WTC11 (cell line): ENCODE data around the gene TMEM179. TPM values are rescaled to one million over a fixed set of nuclear protein-coding genes. Genes with fewer than 3 reads are reported as not detected.

Experiments
- ATAC-seq: fragments of 200-7000 bp; cut with Tn5 transposase; 2 replicates; pipeline ENCODE4 v1.10.0; 2021; ENCODE audit warnings: mild to moderate bottlenecking, moderate library complexity
- CTCF ChIA-PET: fragments of 300-600 bp; sonication (Branson Sonifier 250); formaldehyde crosslinking; loops from one replicate; lab custom pipeline; 2021; ENCODE audit warnings: antibody characterized with exemption; lab: Charles Lee
- POLR2A ChIA-PET: fragments of 350-600 bp; sonication (Branson Sonifier 250); formaldehyde crosslinking; loops from one replicate; lab custom pipeline; 2021; ENCODE audit warnings: antibody characterized with exemption; lab: Charles Lee
- DNase-seq: peaks from one replicate; pipeline ENCODE4 v3.0.0; 2021; ENCODE audit warnings: low spot score
- H3K27ac Mint-ChIP-seq: 2 replicates; pipeline ENCODE4 v1.8.0; 2021; ENCODE audit warnings: mixed read lengths
- H3K27me3 Mint-ChIP-seq: 2 replicates; pipeline ENCODE4 v1.8.0; 2021; ENCODE audit warnings: low read depth, mild to moderate bottlenecking, moderate library complexity, mixed read lengths
- H3K36me3 Mint-ChIP-seq: 2 replicates; pipeline ENCODE4 v1.8.0; 2021; ENCODE audit warnings: mixed read lengths
- H3K4me1 Mint-ChIP-seq: 2 replicates; pipeline ENCODE4 v1.8.0; 2022; ENCODE audit warnings: mixed read lengths
- H3K4me3 Mint-ChIP-seq: 2 replicates; pipeline ENCODE4 v1.8.0; 2021; ENCODE audit warnings: mild to moderate bottlenecking, moderate library complexity, mixed read lengths
- H3K9me3 Mint-ChIP-seq: 2 replicates; pipeline ENCODE4 v1.8.0; 2021; ENCODE audit warnings: mixed read lengths
- EMX1 ChIP-seq: fragments of 250-450 bp; sonication (Bioruptor Pico); IDR thresholded peaks from 2 replicates; pipeline ENCODE4 v1.8.0; 2021; ENCODE audit warnings: mild to moderate bottlenecking
- ESRRA ChIP-seq: sonication (generic); formaldehyde crosslinking; IDR thresholded peaks from 2 replicates; pipeline ENCODE4 v1.8.1; 2022; ENCODE audit warnings: mild to moderate bottlenecking, missing genetic modification reagents, borderline replicate concordance
- FOXK1 ChIP-seq: sonication (generic); formaldehyde crosslinking; IDR thresholded peaks from 2 replicates; pipeline ENCODE4 v1.8.0; 2022; ENCODE audit warnings: mild to moderate bottlenecking, moderate library complexity, missing genetic modification reagents
- GABPB1 ChIP-seq: sonication (generic); formaldehyde crosslinking; IDR thresholded peaks from 2 replicates; pipeline ENCODE4 v1.8.1; 2023; ENCODE audit warnings: mild to moderate bottlenecking, missing genetic modification reagents
- HMGA2 ChIP-seq: fragments of 250-450 bp; sonication (Bioruptor Pico); IDR thresholded peaks from 2 replicates; pipeline ENCODE4 v1.4.0; 2021; ENCODE audit warnings: mild to moderate bottlenecking, moderate library complexity
- KAT7 ChIP-seq: sonication (generic); formaldehyde crosslinking; IDR thresholded peaks from 2 replicates; pipeline ENCODE4 v1.8.1; 2023; ENCODE audit warnings: missing genetic modification reagents, mild to moderate bottlenecking, borderline replicate concordance
- OVOL2 ChIP-seq: fragments of 250-450 bp; sonication (Bioruptor Pico); IDR thresholded peaks from 2 replicates; pipeline ENCODE4 v1.9.0; 2021; ENCODE audit warnings: mild to moderate bottlenecking, borderline replicate concordance
- SMAD3 ChIP-seq: sonication (generic); formaldehyde crosslinking; IDR thresholded peaks from 2 replicates; pipeline ENCODE4 v1.8.0; 2022; ENCODE audit warnings: missing genetic modification reagents, mild to moderate bottlenecking, borderline replicate concordance
- SOX15 ChIP-seq: fragments of 250-450 bp; sonication (Bioruptor Pico); IDR thresholded peaks from 2 replicates; pipeline ENCODE4 v1.9.0; 2021; ENCODE audit warnings: mild to moderate bottlenecking
- TCF7 ChIP-seq: sonication (generic); formaldehyde crosslinking; IDR thresholded peaks from 2 replicates; pipeline ENCODE4 v1.8.0; 2022; ENCODE audit warnings: mild to moderate bottlenecking, low read depth, missing genetic modification reagents, moderate library complexity
- TEAD4 ChIP-seq: sonication (generic); formaldehyde crosslinking; IDR thresholded peaks from 2 replicates; pipeline ENCODE4 v1.8.0; 2022; ENCODE audit warnings: mild to moderate bottlenecking, missing genetic modification reagents
- ZNF396 ChIP-seq: fragments of 250-450 bp; sonication (Bioruptor Pico); IDR thresholded peaks from 2 replicates; pipeline ENCODE4 v1.8.0; 2021; ENCODE audit warnings: mild to moderate bottlenecking, moderate library complexity, borderline replicate concordance
- total RNA-seq: library from RNA; stranded (reverse); gene quantifications from 3 replicates; pipeline ENCODE4 v1.2.3, GENCODE V29; 2021
- TF ChIP-seq, protein P1 (sequence below): sonication (generic); formaldehyde crosslinking; IDR thresholded peaks from 2 replicates; pipeline ENCODE4 v1.8.1; 2023; ENCODE audit warnings: mild to moderate bottlenecking, missing genetic modification reagents, moderate library complexity
- TF ChIP-seq, protein P2 (sequence below): sonication (generic); formaldehyde crosslinking; IDR thresholded peaks from 2 replicates; pipeline ENCODE4 v1.8.0; 2022; ENCODE audit warnings: missing genetic modification reagents
- TF ChIP-seq, protein P3 (sequence below): sonication (generic); formaldehyde crosslinking; IDR thresholded peaks from 2 replicates; pipeline ENCODE4 v1.8.0; 2022; ENCODE audit warnings: mild to moderate bottlenecking, missing genetic modification reagents
- TF ChIP-seq, protein P4 (sequence below): sonication (generic); formaldehyde crosslinking; IDR thresholded peaks from 2 replicates; pipeline ENCODE4 v1.8.1; 2022; ENCODE audit warnings: low read depth, mild to moderate bottlenecking, moderate library complexity, missing genetic modification reagents, borderline replicate concordance
- TF ChIP-seq, protein P5 (sequence below): fragments of 250-450 bp; sonication (Bioruptor Pico); IDR thresholded peaks from 2 replicates; pipeline ENCODE4 v1.9.0; 2021; ENCODE audit warnings: moderate library complexity, mild to moderate bottlenecking, inconsistent platforms, borderline replicate concordance
- TF ChIP-seq, protein P6 (sequence below): sonication (generic); formaldehyde crosslinking; conservative IDR thresholded peaks from 2 replicates; pipeline ENCODE4 v1.8.1; 2023; ENCODE audit warnings: mild to moderate bottlenecking, low read depth, missing genetic modification reagents, moderate library complexity
- TF ChIP-seq, protein P7 (sequence below): fragments of 250-450 bp; sonication (Bioruptor Pico); IDR thresholded peaks from 2 replicates; pipeline ENCODE4 v1.9.0; 2021; ENCODE audit warnings: mild to moderate bottlenecking

Gene TMEM179
- total RNA-seq, 1 experiment from 2014 or later, result 2.4 TPM

DNA sequence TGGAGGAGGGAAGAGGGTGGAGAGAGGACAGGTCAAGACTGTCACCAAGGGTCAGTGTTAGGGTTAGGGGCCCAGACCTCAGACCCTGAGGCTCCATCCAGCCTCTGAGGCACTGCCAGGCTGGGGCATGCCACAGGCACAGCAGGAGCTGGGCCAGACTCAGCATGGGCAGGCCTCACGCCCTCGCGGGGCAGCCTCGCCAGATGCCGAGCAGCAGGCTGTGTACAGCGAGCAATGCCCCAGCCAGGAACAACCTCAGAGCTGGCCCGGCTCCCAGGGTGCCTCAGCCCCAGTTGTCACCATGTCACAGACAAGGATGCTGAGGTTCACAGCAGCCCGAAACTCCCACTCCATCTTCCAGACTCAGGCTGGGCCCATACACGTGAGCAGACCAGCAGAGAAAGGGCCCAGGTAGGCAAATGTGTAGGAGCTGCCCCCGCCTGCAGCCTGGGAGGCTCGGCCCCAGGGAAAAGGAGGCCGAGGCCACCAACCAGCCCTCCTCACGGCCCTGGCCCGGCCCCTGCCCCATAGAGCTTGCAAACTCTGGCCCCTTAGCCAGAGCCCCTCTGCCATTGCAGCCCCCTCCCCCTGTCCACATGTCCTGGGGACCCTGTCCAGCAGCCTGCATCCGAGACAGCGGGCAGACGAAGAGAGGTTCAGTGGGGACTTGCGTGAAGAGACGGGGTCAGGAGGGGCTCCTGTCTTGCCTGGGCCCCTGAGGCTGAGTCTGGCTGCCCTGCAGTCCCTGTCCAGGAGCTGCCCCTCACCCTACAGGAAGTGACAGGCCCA is 17.5 kb downstream of the TMEM179 start:
- no peak for ATAC-seq
- Mint-ChIP-seq H3K27ac (no peak overlapping the region), H3K36me3 (no peaks in the 10 kb centered on the region), H3K9me3 (no peaks in the 10 kb centered on the region), H3K27me3 (no peaks in the 10 kb centered on the region), H3K4me3 (no peak overlapping the region), H3K4me1 (no peaks in the 10 kb centered on the region)
- ChIA-PET POLR2A (no interaction called here), CTCF (interaction anchor here (0.8 to 2.3 kb wide), 2 partner anchors 23 to 144 kb away, joined by 3 to 6 read pairs; no protein-coding TSS in a partner anchor)
- DNase-seq, result no peak
- TF ChIP-seq, protein P1, sequence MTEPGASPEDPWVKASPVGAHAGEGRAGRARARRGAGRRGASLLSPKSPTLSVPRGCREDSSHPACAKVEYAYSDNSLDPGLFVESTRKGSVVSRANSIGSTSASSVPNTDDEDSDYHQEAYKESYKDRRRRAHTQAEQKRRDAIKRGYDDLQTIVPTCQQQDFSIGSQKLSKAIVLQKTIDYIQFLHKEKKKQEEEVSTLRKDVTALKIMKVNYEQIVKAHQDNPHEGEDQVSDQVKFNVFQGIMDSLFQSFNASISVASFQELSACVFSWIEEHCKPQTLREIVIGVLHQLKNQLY (CRISPR knock-in tag), result no peak
- TF ChIP-seq, protein P2, sequence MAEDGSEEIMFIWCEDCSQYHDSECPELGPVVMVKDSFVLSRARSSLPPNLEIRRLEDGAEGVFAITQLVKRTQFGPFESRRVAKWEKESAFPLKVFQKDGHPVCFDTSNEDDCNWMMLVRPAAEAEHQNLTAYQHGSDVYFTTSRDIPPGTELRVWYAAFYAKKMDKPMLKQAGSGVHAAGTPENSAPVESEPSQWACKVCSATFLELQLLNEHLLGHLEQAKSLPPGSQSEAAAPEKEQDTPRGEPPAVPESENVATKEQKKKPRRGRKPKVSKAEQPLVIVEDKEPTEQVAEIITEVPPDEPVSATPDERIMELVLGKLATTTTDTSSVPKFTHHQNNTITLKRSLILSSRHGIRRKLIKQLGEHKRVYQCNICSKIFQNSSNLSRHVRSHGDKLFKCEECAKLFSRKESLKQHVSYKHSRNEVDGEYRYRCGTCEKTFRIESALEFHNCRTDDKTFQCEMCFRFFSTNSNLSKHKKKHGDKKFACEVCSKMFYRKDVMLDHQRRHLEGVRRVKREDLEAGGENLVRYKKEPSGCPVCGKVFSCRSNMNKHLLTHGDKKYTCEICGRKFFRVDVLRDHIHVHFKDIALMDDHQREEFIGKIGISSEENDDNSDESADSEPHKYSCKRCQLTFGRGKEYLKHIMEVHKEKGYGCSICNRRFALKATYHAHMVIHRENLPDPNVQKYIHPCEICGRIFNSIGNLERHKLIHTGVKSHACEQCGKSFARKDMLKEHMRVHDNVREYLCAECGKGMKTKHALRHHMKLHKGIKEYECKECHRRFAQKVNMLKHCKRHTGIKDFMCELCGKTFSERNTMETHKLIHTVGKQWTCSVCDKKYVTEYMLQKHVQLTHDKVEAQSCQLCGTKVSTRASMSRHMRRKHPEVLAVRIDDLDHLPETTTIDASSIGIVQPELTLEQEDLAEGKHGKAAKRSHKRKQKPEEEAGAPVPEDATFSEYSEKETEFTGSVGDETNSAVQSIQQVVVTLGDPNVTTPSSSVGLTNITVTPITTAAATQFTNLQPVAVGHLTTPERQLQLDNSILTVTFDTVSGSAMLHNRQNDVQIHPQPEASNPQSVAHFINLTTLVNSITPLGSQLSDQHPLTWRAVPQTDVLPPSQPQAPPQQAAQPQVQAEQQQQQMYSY (CRISPR knock-in tag), result no peak
- TF ChIP-seq EMX1 (CRISPR knock-in tag), result no peak

DNA sequence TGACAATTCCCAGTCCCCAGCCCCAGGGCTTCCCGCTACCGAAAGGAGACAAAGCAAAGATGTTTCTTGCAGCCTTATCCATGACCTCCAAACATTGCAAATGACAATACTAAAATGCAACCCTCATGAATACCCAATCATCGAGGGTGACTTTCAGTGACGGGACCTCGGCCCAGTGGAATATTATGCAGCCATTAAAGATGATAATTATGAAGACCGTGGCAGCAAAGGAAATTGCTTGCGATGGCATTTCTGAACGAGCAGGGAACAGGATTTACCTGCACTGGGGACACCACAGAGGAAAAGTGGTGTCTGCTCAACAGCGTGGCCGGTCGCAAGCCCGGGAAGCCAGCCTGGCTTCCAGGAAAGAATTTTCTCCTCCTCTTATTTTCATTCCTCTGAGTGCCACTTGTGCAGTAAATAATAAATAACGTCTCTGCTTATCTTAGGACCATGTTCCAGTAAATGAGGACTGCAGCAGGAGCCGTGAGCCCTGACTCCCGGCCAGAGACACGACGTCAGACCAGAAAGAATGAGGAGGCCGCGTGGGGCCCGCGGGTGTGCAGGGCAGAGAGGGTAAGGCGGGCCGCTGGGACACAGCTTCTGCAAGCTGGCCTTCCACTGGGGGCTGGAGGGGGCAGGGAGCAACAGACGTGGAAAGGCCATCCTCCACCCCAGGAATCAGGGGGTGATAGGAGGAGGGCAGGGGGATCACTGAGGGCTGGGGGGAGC is 18.4 kb downstream of the TMEM179 start:
- DNase-seq (no peak), ATAC-seq (no peak)
- Mint-ChIP-seq H3K27ac (no peak overlapping the region), H3K4me1 (no peaks in the 10 kb centered on the region), H3K9me3 (no peaks in the 10 kb centered on the region), H3K36me3 (no peaks in the 10 kb centered on the region), H3K4me3 (no peak overlapping the region), H3K27me3 (no peaks in the 10 kb centered on the region)
- CTCF ChIA-PET, result no interaction called here
- POLR2A ChIA-PET, result no interaction called here
- no peak for TF ChIP-seq ZNF396 (CRISPR knock-in tag)
- TF ChIP-seq, protein P3, sequence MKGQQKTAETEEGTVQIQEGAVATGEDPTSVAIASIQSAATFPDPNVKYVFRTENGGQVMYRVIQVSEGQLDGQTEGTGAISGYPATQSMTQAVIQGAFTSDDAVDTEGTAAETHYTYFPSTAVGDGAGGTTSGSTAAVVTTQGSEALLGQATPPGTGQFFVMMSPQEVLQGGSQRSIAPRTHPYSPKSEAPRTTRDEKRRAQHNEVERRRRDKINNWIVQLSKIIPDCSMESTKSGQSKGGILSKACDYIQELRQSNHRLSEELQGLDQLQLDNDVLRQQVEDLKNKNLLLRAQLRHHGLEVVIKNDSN (CRISPR knock-in tag), result no peak
- TF ChIP-seq, protein P4, sequence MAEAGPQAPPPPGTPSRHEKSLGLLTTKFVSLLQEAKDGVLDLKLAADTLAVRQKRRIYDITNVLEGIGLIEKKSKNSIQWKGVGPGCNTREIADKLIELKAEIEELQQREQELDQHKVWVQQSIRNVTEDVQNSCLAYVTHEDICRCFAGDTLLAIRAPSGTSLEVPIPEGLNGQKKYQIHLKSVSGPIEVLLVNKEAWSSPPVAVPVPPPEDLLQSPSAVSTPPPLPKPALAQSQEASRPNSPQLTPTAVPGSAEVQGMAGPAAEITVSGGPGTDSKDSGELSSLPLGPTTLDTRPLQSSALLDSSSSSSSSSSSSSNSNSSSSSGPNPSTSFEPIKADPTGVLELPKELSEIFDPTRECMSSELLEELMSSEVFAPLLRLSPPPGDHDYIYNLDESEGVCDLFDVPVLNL (CRISPR knock-in tag), result no peak
- TF ChIP-seq, protein P5, sequence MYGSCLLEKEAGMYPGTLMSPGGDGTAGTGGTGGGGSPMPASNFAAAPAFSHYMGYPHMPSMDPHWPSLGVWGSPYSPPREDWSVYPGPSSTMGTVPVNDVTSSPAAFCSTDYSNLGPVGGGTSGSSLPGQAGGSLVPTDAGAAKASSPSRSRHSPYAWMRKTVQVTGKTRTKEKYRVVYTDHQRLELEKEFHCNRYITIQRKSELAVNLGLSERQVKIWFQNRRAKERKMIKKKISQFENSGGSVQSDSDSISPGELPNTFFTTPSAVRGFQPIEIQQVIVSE (CRISPR knock-in tag), result no peak
- TF ChIP-seq TCF7 (CRISPR knock-in tag), result no peak
- no peak for TF ChIP-seq TEAD4 (CRISPR knock-in tag)
- TF ChIP-seq, protein P6, sequence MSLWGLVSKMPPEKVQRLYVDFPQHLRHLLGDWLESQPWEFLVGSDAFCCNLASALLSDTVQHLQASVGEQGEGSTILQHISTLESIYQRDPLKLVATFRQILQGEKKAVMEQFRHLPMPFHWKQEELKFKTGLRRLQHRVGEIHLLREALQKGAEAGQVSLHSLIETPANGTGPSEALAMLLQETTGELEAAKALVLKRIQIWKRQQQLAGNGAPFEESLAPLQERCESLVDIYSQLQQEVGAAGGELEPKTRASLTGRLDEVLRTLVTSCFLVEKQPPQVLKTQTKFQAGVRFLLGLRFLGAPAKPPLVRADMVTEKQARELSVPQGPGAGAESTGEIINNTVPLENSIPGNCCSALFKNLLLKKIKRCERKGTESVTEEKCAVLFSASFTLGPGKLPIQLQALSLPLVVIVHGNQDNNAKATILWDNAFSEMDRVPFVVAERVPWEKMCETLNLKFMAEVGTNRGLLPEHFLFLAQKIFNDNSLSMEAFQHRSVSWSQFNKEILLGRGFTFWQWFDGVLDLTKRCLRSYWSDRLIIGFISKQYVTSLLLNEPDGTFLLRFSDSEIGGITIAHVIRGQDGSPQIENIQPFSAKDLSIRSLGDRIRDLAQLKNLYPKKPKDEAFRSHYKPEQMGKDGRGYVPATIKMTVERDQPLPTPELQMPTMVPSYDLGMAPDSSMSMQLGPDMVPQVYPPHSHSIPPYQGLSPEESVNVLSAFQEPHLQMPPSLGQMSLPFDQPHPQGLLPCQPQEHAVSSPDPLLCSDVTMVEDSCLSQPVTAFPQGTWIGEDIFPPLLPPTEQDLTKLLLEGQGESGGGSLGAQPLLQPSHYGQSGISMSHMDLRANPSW (CRISPR knock-in tag), result no peak
- TF ChIP-seq OVOL2, result no peak
- TF ChIP-seq, protein P7, sequence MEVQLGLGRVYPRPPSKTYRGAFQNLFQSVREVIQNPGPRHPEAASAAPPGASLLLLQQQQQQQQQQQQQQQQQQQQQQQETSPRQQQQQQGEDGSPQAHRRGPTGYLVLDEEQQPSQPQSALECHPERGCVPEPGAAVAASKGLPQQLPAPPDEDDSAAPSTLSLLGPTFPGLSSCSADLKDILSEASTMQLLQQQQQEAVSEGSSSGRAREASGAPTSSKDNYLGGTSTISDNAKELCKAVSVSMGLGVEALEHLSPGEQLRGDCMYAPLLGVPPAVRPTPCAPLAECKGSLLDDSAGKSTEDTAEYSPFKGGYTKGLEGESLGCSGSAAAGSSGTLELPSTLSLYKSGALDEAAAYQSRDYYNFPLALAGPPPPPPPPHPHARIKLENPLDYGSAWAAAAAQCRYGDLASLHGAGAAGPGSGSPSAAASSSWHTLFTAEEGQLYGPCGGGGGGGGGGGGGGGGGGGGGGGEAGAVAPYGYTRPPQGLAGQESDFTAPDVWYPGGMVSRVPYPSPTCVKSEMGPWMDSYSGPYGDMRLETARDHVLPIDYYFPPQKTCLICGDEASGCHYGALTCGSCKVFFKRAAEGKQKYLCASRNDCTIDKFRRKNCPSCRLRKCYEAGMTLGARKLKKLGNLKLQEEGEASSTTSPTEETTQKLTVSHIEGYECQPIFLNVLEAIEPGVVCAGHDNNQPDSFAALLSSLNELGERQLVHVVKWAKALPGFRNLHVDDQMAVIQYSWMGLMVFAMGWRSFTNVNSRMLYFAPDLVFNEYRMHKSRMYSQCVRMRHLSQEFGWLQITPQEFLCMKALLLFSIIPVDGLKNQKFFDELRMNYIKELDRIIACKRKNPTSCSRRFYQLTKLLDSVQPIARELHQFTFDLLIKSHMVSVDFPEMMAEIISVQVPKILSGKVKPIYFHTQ (CRISPR knock-in tag), result no peak
- TF ChIP-seq SMAD3, result no peak
- TF ChIP-seq KAT7 (CRISPR knock-in tag), result no peak
- TF ChIP-seq SOX15 (CRISPR knock-in tag), result no peak
- TF ChIP-seq HMGA2 (CRISPR knock-in tag), result no peak
- TF ChIP-seq GABPB1 (CRISPR knock-in tag), result no peak
- TF ChIP-seq FOXK1 (CRISPR knock-in tag), result no peak
- no peak for TF ChIP-seq ESRRA (CRISPR knock-in tag)
